Activated T-cell treated with anti-CD3 and anti-CD28 coated beads, Interleukin-2, amount 50 U/mL, for 48 hours (primary cell): ENCODE measurements around the gene KIF26B.
"Not testable (repeated sequence)": the region's sequence is repeated elsewhere in the genome, so short reads cannot be mapped to it uniquely, and the experiment has no call there.

Experiments
- DNase-seq, 2 experiments: peaks; one replicate each; pipeline ENCODE4 v3.0.0-alpha.2; 2020

Gene KIF26B

DNA sequence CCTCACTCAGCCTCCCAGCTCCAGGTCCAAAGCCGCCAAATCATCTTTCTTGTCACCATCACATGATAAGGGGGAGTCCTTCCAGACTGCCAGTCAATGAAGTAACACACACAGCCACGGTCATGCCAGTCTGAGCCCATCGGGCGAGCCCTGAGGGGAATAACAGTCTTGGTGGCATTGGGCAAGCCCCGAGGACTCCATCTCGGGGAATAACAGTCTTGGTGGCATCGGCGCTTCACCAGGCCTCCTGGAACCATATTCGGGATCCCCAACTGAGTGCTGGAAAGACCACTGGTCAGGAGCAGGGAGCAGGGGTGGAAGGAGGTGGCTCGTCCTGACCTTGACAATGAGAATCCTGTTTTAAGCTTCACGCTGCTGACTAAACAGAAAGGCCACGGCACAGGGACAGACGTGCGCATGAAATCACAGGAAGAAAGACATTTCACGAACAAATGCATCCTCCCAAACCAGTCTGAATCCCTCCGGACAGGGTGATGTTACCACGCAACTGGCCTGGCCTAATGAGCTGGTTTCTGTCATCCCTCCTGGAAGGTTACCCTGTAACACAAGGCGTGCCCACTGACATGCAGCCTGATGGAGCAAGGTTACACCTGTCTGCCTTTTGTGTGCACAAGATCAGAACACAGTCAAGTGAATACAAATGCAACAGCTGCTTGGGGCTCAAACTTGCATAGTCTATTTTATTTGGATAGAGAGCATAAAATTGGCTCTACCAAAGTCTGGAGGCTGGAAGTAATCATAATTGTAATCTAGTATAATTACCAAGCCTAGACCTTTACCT lies 517.4 kb downstream of the KIF26B start:
- DNase-seq = no peak

DNA sequence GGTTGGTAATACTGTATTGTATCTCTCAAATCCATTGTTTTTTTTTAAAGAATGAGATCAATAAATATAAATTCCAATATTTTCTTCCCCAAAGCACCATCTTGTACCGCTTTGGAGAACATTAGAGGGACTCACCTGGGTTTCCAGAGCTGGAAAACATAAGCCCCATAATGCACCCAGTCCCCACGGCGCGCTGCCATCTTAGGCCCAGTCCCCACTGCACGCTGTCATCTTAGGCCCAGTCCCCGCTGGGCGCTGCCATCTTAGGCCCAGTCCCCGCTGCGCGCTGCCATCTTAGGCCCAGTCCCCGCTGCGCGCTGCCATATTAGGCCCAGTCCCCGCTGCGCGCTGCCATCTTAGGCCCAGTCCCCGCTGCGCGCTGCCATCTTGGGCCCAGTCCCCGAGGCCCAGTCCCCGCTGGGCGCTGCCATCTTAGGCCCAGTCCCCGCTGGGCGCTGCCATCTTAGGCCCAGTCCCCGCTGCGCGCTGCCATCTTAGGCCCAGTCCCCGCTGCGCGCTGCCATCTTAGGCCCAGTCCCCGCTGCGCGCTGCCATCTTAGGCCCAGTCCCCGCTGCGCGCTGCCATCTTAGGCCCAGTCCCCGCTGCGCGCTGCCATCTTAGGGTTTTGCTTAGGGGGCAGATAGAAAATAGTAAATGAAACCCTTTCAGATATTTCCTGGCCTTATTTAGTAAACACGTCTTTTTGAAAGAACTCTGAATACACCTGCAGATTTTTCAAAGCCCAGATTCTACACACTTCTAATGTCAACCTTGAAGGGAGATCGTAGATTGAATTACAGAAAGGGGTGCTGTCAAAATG lies 518.3 kb downstream of the KIF26B start:
- DNase-seq = not testable (repeated sequence)

DNA sequence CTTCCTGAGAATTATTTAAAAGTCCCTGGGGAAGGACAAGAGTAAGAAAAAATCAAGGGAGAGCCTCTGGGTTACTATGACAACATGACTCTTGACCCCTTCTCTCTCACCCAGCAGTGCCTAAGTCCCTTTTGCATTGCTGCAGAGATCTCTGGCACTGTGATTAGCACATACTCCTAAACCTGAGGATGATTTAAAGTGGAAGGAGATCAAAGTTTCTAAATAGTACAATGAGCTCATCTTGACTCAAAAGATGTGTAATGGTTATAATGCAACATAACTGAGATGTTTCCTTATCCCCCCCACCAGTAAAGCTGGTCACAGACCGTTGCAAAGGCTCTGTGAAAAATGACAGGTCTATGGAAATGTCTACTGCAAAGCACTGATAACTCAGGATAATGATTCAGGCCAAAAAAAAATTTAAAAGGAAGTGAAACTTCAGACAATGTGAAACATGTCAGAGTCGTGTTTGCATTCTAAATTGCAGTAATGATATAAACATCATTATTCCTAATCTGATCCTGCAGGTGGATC lies 519.2 kb downstream of the KIF26B start:
- no peak for DNase-seq

DNA sequence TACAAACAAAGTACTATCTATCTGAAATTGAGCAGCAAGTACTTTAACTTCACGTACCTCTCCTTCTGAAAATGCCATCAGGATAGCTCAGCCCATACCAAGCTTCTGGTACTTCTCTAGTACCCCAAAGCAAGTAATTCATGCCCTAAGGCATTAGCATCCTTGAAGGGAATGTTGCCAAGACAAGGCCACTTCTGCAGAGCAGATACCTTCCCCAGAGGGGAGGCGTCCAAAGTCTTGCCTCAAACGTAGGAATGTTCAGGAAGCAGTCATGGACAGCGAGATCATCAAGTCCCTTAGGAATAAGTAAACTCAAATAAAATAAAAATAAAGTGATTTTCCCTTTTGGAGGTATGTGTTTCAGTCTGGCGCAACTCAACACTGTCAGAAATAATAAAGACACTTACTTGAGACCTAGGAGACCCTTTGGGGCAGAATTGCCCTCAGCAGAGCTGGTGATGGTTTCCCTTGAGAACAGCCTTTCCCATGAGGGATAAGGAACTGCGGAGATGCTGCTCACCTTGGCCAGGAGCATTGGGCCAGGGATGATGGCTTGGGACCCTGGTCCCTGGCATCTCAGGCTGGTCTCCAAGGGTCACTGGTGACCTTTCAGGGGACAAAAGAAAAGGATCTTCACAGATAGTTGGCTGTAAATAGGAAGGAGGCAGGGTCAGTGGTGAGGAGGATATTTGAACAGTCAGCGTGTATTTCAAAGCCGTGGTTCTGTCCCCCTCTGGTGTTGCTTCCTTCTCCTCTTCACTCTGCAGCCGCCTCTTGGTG lies 522.9 kb downstream of the KIF26B start:
- no peak for DNase-seq

DNA sequence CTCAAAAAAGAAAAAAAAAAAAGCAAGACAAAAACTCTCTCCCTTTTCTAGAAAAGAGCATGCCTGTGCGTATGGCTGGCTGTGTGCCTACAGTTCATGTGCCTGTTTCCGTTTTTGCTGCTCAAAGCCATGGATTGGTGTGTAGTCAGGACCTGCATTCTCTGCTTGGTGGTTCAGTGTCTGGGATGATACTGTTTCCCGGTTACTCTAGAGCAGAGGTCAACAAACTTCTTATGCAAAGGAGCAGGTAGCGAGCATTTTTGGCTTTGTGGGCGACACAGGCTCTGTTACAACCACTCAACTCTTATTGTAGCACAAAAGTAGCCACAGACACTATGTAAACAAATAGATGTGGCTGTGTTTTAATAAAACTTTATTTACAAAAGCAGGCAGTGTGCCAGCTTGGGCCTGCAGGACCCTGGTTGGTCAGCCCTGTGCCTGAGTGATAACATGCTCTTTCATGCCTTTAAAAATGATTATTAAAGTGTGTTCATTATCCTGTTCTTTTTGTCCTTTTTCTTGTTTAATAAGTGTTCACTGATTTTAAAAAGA lies 524.2 kb downstream of the KIF26B start:
- no peak for DNase-seq

DNA sequence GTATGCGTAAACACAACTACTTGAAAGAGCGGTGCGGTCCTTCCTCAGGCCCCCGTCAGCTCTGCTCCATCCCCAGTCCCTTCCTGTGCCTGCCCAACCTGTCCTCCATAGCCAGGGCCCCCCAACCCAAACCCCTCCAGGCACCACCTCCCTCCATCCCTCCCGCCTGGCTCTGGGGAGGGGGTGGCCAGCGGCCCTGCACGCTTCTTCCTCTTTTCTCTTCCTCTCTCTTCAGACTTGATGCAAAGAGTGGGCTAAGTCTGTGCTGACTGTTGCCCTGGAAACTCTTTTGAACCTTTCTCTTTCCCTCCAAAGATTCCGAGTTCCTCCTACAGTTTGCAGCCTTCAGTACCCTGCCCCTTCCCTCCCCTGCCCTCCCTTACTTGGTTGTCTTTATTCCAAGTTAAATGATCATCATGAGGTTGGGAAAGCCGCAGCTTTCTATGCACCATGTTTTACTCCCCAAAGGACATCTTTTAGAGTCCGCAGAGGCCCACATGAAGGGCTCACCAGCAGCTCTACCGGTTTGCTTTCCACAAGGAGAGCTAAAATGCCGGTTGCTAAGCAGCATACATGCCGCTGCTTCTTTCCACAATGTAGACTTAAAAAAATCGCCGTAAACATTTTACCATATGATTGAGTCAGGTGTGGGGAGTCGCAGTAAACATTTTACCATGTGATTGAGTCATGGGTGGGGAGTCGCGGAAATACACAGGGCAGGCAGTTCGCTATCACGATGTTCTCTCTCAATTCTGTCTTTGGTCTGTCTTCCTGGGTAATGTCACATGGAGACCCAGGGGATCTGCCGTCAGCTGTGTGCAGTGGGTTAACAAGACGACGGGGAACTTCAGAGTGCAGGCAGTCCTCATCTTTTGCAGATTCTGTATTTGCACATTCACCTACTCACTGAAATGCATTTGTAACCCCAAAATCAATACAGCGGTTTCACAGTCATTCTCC lies 525.3 kb downstream of the KIF26B start:
- no peak for DNase-seq

DNA sequence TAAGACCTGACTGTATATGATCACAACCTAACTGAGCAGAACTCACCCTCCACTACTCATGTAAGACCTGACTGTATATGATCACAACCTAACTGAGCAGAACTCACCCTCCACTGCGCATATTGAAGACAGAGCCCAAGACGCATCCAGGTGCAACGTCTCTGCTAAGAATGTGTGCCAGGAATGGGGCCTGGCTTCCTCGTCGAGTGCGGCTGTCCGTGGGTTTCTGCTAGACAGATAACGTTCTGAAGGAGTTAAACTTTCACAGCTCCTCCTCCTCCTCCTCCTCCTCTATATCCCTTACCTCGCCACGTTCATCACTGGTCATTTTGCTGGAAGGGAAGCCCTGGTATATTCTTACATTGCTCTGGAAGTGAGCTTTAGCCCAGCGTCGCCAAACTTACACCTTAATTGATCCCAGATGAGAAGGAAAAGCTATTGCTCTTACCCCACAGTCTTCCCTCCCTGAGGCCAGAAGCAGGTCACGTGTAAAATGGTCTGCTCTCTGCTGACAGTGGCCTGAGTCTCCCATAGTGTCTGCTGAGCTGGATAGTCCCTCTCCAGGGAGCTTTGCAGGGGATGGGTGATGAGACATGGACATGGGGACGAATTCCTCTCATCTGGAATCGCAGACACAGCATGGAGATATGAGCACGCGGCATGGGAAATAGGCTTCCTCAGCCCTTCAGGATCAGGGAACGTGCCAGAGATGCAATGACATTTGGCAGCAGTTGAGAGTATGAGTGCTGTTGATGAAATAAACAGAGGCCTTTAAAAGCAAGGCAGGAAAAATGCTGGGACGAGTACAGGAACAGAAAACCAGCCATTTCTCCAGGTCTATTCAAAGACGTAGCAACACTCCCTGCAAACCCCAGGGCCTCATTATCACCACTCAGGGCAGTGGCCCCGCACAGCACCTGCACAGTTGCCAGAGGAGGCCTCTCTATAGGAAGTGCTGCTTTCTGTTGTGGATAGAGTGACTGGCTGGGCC lies 528.1 kb downstream of the KIF26B start:
- DNase-seq = no peak

GRCh38 chr1:245683676-245684075 lies 528.9 kb downstream of the KIF26B start:
- no peak for DNase-seq

DNA sequence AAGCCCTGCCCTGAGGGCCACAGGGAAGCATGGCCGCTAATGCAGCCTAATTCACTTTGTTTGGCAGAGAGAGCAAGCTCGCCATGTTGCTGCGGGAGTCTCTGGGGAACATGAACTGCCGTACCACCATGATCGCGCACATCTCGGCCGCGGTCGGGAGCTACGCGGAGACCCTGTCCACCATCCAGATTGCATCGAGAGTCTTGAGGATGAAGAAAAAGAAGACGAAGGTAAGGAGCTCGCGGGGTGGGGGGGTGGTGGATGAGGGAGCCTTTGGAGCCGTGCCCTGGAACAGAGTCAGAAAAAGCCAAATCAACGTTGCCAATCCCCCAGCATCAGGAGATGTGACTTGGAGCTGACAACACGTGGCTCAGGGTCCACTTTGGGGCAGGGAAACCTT lies 529.4 kb downstream of the KIF26B start:
- DNase-seq = no peak

DNA sequence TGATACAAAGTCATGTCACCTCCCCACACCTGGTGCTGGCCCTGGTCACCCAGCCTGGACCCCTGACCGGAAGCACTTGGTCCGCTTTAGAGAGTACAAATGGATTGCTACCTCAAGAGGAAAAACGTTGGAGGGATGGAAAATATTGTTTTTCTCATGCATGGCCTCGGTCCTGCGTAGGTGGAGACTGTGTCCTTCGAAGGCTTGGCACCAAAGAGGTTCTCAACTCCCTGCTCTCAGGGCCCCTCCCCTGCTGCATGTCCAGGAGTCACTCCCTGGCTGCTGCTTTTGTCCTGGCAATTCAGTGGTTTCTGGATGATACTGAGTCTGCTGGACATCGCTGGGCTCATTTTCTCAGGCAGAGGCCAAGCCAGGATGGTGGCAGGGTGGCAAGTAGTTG lies 529.8 kb downstream of the KIF26B start:
- no peak for DNase-seq

- no peak for DNase-seq
Measured at GRCh38 chr1:245685111-245685810, 530.5 kb downstream of the KIF26B start.

GRCh38 chr1:245686006-245686405 lies 531.2 kb downstream of the KIF26B start:
- no peak for DNase-seq

DNA sequence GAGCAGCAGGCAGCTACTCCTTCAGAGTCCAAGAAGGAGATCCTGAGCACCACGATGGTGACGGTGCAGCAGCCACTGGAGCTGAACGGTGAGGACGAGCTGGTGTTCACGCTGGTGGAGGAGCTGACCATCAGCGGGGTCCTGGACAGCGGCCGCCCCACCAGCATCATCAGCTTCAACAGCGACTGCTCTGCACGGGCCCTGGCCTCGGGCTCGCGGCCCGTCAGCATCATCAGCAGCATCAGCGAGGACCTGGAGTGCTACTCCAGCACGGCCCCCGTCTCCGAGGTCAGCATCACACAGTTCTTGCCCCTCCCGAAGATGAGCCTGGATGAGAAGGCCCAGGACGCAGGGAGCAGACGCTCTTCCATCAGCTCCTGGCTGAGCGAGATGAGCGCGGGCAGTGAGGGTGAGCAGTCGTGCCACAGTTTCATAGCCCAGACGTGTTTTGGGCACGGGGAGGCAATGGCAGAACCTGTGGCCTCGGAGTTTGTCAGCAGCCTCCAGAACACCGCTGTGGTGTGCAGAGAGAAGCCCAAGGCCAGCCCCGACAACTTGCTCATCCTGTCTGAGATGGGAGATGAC lies 531.8 kb downstream of the KIF26B start:
- DNase-seq = no peak

DNA sequence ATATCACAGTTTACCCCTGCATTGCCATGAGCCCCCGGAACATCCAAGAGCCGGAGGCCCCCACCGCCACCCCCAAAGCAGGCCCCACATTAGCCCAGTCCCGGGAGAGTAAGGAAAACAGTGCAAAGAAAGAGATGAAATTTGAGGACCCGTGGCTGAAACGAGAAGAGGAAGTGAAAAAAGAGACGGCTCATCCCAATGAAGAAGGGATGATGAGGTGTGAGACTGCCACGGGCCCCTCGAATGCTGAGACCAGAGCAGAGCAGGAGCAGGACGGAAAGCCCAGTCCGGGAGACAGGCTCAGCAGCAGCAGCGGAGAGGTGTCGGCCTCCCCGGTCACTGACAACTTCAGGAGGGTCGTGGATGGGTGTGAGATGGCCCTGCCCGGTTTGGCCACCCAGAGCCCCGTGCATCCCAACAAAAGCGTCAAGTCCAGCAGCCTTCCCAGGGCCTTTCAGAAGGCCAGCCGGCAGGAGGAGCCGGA lies 532.4 kb downstream of the KIF26B start:
- no peak for DNase-seq

DNA sequence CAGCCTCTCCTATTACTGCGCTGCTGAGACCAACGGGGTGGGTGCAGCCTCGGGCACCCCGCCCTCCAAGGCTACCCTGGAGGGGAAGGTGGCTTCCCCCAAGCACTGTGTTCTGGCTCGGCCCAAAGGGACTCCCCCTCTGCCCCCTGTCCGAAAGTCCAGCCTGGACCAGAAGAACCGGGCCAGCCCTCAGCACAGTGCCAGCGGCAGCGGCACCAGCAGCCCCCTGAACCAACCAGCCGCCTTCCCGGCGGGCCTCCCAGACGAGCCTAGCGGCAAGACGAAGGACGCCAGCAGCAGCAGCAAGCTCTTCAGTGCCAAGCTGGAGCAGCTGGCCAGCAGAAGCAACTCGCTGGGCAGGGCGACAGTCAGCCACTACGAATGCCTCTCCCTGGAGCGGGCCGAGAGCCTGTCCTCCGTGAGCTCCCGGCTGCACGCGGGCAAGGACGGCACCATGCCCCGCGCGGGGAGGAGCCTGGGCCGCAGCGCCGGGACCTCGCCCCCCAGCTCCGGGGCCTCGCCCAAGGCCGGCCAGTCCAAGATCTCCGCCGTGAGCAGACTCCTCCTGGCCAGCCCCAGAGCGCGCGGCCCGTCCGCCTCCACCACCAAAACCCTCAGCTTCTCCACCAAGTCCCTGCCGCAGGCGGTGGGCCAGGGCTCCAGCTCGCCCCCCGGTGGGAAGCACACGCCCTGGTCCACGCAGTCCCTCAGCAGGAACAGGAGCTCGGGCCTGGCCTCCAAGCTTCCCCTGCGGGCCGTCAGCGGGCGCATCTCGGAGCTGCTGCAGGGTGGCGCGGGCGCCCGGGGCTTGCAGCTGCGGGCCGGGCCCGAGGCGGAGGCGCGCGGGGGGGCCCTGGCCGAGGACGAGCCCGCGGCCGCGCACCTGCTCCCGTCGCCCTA lies 533.1 kb downstream of the KIF26B start:
- DNase-seq = no peak

- no peak for DNase-seq
Measured at GRCh38 chr1:245688536-245689453, 534.0 kb downstream of the KIF26B start.

DNA sequence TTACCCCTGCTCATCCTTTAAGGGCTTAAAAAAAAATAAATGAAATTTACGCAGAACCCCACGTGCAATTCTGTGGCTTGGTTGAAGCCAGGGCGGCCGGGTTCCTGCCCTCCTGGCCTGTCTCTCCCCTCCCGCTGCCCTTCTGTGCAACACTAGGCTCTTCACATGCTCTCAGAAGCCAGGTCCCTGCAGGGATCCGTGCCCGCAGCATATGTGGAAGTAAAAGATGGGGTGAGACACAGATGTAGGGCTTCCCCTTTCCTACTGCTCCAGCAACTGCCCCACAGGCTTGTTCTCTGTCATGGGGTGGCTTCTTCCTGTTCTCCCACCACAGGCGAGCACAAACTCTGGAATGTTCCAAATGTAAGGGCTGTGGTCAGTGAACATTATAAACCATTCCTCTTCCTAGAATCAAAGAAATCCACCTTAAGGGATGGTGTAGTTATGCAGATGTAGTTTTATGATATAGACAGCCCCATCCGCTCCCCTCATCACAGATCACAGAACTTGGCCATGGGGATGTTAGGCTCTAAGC lies 535.4 kb downstream of the KIF26B start:
- no peak for DNase-seq
